Bronchial epithelial cell (primary cell): ENCODE measurements around the gene ANGEL2. TPM values are rescaled to one million over a fixed set of nuclear protein-coding genes. Genes with fewer than 3 reads are reported as not detected.
"Not testable (repeated sequence)": the region's sequence is repeated elsewhere in the genome, so short reads cannot be mapped to it uniquely, and the experiment has no call there.

Source experiments
- DNase-seq: peaks from one replicate; pipeline ENCODE4 v3.0.0-alpha.2; 2010; ENCODE audit warnings: low read depth
- FAIRE-seq: peaks from 2 replicates; lab custom pipeline; 2011; peaks lifted over from hg19 to GRCh38; lab: Jason Lieb, UNC
- H3K27me3 ChIP-seq: 2 replicates; pipeline ENCODE4 v1.5.1; 2011; ENCODE audit warnings: low read length; ENCODE audit not compliant: control insufficient read depth, insufficient read depth
- H3K36me3 ChIP-seq: 2 replicates; pipeline ENCODE4 v1.5.1; 2011; ENCODE audit warnings: low read length; ENCODE audit not compliant: control insufficient read depth, insufficient read depth
- H3K4me3 ChIP-seq: 2 replicates; pipeline ENCODE4 v1.5.1; 2011; ENCODE audit warnings: mild to moderate bottlenecking, low read depth, low read length, control low read depth
- CTCF ChIP-seq: IDR thresholded peaks from 2 replicates; pipeline ENCODE4 v1.5.1; 2011; ENCODE audit warnings: mild to moderate bottlenecking, moderate library complexity, low read length, control low read depth, inconsistent platforms; ENCODE audit not compliant: insufficient read depth, severe bottlenecking
- total RNA-seq: library from RNA; depleted of rRNA; stranded (reverse); fragments of >200 nt; gene quantifications from 2 replicates; pipeline ENCODE4 v1.2.1, GENCODE V29; 2014

Gene ANGEL2
- total RNA-seq, 1 donor from 2014 or later: 22.4 TPM

GRCh38 chr1:213050745-213051126 is 35.1 kb upstream of the ANGEL2 start:
- FAIRE-seq (no peak), DNase-seq (no peak)
- peak overlapping the region; percentile 92 for H3K4me3 ChIP-seq
- H3K36me3 ChIP-seq: no peaks in the 10 kb centered on the region
- H3K27me3 ChIP-seq: no peaks in the 10 kb centered on the region
- no peak for TF ChIP-seq CTCF

- no peaks in the 10 kb centered on the region for H3K36me3 ChIP-seq
- no peak overlapping the region for H3K4me3 ChIP-seq
- no peaks in the 10 kb centered on the region for H3K27me3 ChIP-seq
- no peak for TF ChIP-seq CTCF
- DNase-seq (no peak), FAIRE-seq (no peak)
Observed at GRCh38 chr1:213049232-213049631, 33.6 kb upstream of the ANGEL2 start.

GRCh38 chr1:213045321-213046226 is 29.9 kb upstream of the ANGEL2 start:
- H3K36me3 ChIP-seq, DNase-seq, FAIRE-seq, H3K27me3 ChIP-seq, H3K4me3 ChIP-seq: not testable (repeated sequence)

- no peak overlapping the region for H3K4me3 ChIP-seq
Observed at GRCh38 chr1:213041443-213041842, 25.8 kb upstream of the ANGEL2 start.

GRCh38 chr1:213035573-213035972 is 19.9 kb upstream of the ANGEL2 start:
- FAIRE-seq: no peak
- Histone ChIP-seq H3K27me3 (no peaks in the 10 kb centered on the region), H3K36me3 (no peaks in the 10 kb centered on the region), H3K4me3 (no peak overlapping the region)
- no peak for TF ChIP-seq CTCF
- DNase-seq: no peak

More at GRCh38 chr1:213041443-213041842, 25.8 kb upstream of the ANGEL2 start:
- FAIRE-seq (no peak), DNase-seq (peak; percentile 53)
- TF ChIP-seq CTCF: no peak
- H3K36me3 ChIP-seq: no peaks in the 10 kb centered on the region
- no peaks in the 10 kb centered on the region for H3K27me3 ChIP-seq

GRCh38 chr1:213034713-213035112 is 19.0 kb upstream of the ANGEL2 start:
- DNase-seq (no peak), FAIRE-seq (no peak)
- Histone ChIP-seq H3K27me3 (no peaks in the 10 kb centered on the region), H3K4me3 (no peak overlapping the region), H3K36me3 (no peaks in the 10 kb centered on the region)
- no peak for TF ChIP-seq CTCF
